PC-3 (cell line): ENCODE measurements around the gene KRT6A.

Source experiments
- CTCF ChIP-seq: fragments of 300-600 bp; sonication (generic); conservative IDR thresholded peaks from 2 replicates; pipeline ENCODE4 v1.5.1; 2017; ENCODE audit warnings: antibody characterized with exemption, low read depth, mild to moderate bottlenecking, low read length
- EZH2 ChIP-seq: fragments of 300-600 bp; sonication (generic); IDR thresholded peaks from one replicate; pipeline ENCODE4 v1.6.1; 2017; ENCODE audit warnings: antibody characterized with exemption, mild to moderate bottlenecking, low read length; ENCODE audit not compliant: unreplicated experiment
- EZH2phosphoT487 ChIP-seq: fragments of 300-600 bp; sonication (generic); IDR thresholded peaks from 2 replicates; pipeline ENCODE4 v1.6.1; 2018; ENCODE audit warnings: mild to moderate bottlenecking, antibody characterized with exemption, low read length, borderline replicate concordance

- TF ChIP-seq CTCF (no peak), EZH2phosphoT487 (no peak), EZH2 (no peak)
Observed at GRCh38 chr12:52455821-52456220, 37.2 kb downstream of the KRT6A start.
